Testis (tissue), 3 donors: ENCODE data around the gene HOXB7. TPM values are rescaled to one million over a fixed set of nuclear protein-coding genes. Genes with fewer than 3 reads are reported as not detected.

Experiments
- DNase-seq: peaks from one replicate; pipeline ENCODE4 v3.0.0-alpha.2; 2019
- H3K27ac ChIP-seq, 2 donors: fragments of 200-600 bp; sonication (generic); one replicate each; pipeline ENCODE4 v1.5.1; 2019
- H3K27me3 ChIP-seq: fragments of 200-600 bp; sonication (generic); one replicate; pipeline ENCODE4 v1.5.1; 2019
- H3K36me3 ChIP-seq: fragments of 200-600 bp; sonication (generic); one replicate; pipeline ENCODE4 v1.5.1; 2017; ENCODE audit warnings: low read depth; ENCODE audit errors: missing control alignments
- H3K4me1 ChIP-seq: fragments of 200-600 bp; sonication (generic); one replicate; pipeline ENCODE4 v1.5.1; 2019
- H3K4me3 ChIP-seq, 2 donors: fragments of 200-600 bp; sonication (generic); one replicate each; pipeline ENCODE4 v1.5.1; 2017 to 2019
- H3K9me3 ChIP-seq: fragments of 200-600 bp; sonication (generic); one replicate; pipeline ENCODE4 v1.5.1; 2017
- CTCF ChIP-seq, 3 experiments: fragments of 450-650 bp in 2 of 3; fragments of 200-600 bp in 1 of 3; sonication (generic) in 1 of 3; IDR thresholded peaks; one replicate each; pipeline ENCODE4 v1.5.1; 2016 to 2019; ENCODE audit warnings: antibody characterized with exemption in 3 of 3, mild to moderate bottlenecking in 2 of 3, moderate library complexity in 1 of 3
- POLR2A ChIP-seq: fragments of 450-650 bp; IDR thresholded peaks from one replicate; pipeline ENCODE4 v1.6.1; 2017; ENCODE audit warnings: antibody characterized with exemption, mild to moderate bottlenecking, moderate library complexity
- WGBS, 2 donors: methylation state at CpG; one replicate each; pipeline ENCODE4 v1.1.5; 2018; 5-methylcytosine and 5-hydroxymethylcytosine counted together
- intact Hi-C: fragments of 100-400 bp; cut with DNase I; formaldehyde crosslinking; loops from one replicate; pipeline ENCODE4 v1.15.1; 2023; ENCODE audit warnings: low total_unique reads
- polyA plus RNA-seq: library from polyadenylated mRNA; stranded (reverse); fragments of 350-450 nt; fragmentation: Illumina TruSeq; extraction: RNeasy Lipid Tissue Mini Kit (QIAGEN cat#74804); gene quantifications from one replicate; pipeline ENCODE4 v1.2.3, GENCODE V29; 2014; ENCODE audit warnings: low read depth, low replicate concordance; ENCODE audit not compliant: insufficient read depth
- total RNA-seq, 2 donors: library from RNA; depleted of rRNA; stranded (reverse); fragments of >200 nt; gene quantifications; one replicate each; pipeline ENCODE4 v1.2.3, GENCODE V29; 2016

Gene HOXB7
- total and polyA plus RNA-seq, 3 donors from 2014 or later: 2.8 to 4.4 (median 3.2) TPM

- Histone ChIP-seq H3K9me3 (no peaks in the 10 kb centered on the region), H3K27ac (no peak overlapping the region), H3K4me3 (no peak overlapping the region), H3K4me1 (peaks cover 4% of the 10 kb centered on the region), H3K36me3 (no peaks in the 10 kb centered on the region), H3K27me3 (peaks cover 9% of the 10 kb centered on the region)
- TF ChIP-seq CTCF (IDR thresholded peaks at IDR 0.05): no peak
- no peak for TF ChIP-seq POLR2A
- WGBS, 2 donors: 16 to 24% methylated on average over 14 to 17 of the region's 17 CpGs
- intact Hi-C loops: no loop called here
- no peak for DNase-seq
These were observed 5.3 kb upstream of the HOXB7 start for GRCh38 chr17:48615963-48616716.

GRCh38 chr17:48615047-48615962 lies 4.5 kb upstream of the HOXB7 start, which contains the start of gene HOXB8:
HOXB8 (minus strand) TSS chr17:48615292; CDS start chr17:48614704, 588 bp downstream.
- no peaks in the 10 kb centered on the region for H3K9me3 ChIP-seq
- H3K4me1 ChIP-seq: peaks cover 7% of the 10 kb centered on the region
- peak within 1 kb of the TSS; percentile 9 to 19 for H3K4me3 ChIP-seq
- TF ChIP-seq CTCF (IDR thresholded peaks at IDR 0.05) (no peak), POLR2A (no peak)
- no peak within 1 kb of the TSS for H3K27ac ChIP-seq
- intact Hi-C loops: no loop called here
- H3K27me3 ChIP-seq: peaks cover 9% of the 10 kb centered on the region
- DNase-seq: no peak
- WGBS, 2 donors: 7 to 9% methylated on average over 41 of the region's 41 CpGs
- H3K36me3 ChIP-seq: no peaks in the 10 kb centered on the region

GRCh38 chr17:48613862-48614694 lies 3.3 kb upstream of the HOXB7 start:
- Histone ChIP-seq H3K9me3 (no peaks in the 10 kb centered on the region), H3K27ac (no peak overlapping the region), H3K36me3 (no peaks in the 10 kb centered on the region), H3K4me1 (peaks cover 10% of the 10 kb centered on the region), H3K4me3 (peak overlapping the region; percentile 19 to 23), H3K27me3 (peaks cover 9% of the 10 kb centered on the region)
- 5 to 6% methylated on average over 52 of the region's 55 CpGs for WGBS, 2 donors
- no peak for TF ChIP-seq CTCF (IDR thresholded peaks at IDR 0.05)
- no peak for TF ChIP-seq POLR2A
- no peak for DNase-seq
- intact Hi-C loops: no loop called here

GRCh38 chr17:48612854-48613691 lies 2.3 kb upstream of the HOXB7 start:
- Histone ChIP-seq H3K4me1 (peaks cover 10% of the 10 kb centered on the region), H3K9me3 (no peaks in the 10 kb centered on the region), H3K36me3 (no peaks in the 10 kb centered on the region), H3K4me3 (peak overlapping the region; percentile 18 to 64), H3K27ac (no peak overlapping the region), H3K27me3 (peaks cover 7% of the 10 kb centered on the region)
- TF ChIP-seq CTCF (IDR thresholded peaks at IDR 0.05) (peak in 1 of 3 experiments; percentile 12), POLR2A (no peak)
- 2% methylated on average over 51 to 67 of the region's 67 CpGs for WGBS, 2 donors
- intact Hi-C loops: no loop called here
- DNase-seq: no peak
